Stimulated activated CD4-positive, alpha-beta T cell treated with anti-CD3 and anti-CD28 coated beads, Interleukin-4, amount 100 ng/mL, for 48 hours (primary cell): ENCODE data around the gene LRRC39.

ENCODE experiments used
- DNase-seq, 2 donors: peaks; one replicate each; pipeline ENCODE4 v3.0.0-alpha.2; 2020; ENCODE audit warnings: low read depth in 2 of 2

The LRRC39 gene

DNA sequence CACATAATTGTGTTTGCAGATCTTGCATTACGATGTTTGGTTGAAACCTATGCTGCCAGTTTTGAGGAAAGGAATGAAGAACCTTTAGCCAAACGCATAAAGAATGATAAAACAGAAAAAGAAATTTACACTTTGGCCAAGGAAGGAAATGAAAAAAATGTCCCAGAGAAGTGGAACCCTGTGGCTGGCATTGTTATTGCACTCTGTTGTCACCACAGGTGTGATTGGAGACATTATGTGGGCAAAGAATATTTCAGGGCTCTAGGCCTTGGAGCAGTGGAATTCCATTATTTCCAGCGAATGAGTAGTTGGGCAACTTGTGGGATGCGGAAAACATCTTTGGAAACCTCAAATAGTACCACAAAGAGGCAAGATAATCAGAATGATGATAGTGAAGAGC, 30.2 kb downstream of the LRRC39 start:
- DNase-seq, result no peak

DNA sequence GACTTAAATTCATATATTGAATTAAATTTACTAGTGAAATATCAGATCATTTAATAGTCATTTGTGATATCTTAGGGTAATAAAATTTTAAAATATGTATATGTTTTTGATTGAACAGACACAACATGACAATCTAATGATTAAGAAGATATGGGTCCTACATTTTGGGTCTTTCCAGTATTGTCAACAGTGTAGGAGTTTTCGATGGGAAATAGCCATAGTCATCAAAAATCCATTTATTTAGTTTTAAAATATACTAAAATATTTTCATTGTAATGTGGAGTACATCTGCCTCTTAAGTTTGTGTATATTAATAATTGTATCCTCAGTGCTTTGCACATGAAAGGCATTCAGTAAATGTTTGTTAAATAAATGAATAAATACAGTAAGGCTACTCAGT, 31.1 kb downstream of the LRRC39 start:
- no peak for DNase-seq

DNA sequence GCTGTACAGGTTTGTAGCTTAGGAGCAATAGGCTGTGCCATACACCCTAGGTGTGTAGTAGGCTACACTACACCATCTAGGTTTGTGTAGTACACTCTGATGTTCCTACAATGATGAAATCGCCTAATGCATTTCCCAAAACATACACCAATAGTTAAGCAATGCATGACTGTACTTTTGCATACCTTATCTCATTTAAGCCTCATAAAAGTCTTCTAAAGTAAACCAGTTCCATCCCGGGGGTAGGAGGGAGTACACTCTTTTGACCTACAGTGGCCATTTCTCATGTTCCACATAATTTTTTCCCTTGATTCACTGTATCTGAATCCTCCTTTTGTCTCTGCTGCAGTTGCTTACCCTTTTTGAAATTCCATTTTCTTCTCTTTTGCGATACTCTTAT, 32.9 kb downstream of the LRRC39 start:
- no peak for DNase-seq

DNA sequence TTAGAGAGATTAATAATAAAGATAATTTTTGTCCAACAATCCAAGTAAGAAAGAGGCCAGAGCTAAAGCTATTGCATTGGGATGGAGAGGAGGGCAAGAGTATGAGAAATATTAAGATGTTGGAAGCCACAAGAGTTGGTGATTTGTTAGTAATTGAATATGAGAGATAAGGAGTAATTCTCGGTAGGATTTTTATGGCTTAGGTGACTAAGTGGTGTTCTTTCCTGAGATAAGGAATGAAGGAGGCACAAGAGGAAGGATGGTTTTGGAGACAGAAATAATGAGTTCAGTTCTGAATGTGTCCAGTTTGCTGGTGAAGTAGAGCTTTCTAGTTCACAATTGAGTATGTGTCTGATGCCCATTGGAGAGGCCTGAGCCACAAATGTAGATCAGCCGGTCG, 35.7 kb downstream of the LRRC39 start:
- no peak for DNase-seq

DNA sequence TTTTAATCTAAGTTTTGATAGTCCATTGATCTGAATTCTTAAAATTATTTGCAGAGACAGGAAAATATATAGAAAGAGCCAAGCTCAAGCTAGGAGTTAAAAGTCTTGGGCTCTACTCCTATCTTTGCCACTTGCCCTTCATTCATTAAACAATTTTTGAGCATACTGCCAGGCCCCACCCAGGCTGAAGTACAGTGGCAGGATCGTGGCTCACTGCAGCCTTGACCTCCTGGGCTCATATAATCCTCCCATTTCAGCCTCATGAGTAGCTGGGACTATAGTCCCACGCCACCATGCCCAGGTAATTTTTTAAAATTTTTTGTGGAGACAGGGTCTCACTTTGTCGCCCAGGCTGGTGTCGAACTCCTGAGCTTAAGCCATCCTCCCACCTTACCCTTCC, 36.9 kb downstream of the LRRC39 start:
- DNase-seq, result no peak

DNA sequence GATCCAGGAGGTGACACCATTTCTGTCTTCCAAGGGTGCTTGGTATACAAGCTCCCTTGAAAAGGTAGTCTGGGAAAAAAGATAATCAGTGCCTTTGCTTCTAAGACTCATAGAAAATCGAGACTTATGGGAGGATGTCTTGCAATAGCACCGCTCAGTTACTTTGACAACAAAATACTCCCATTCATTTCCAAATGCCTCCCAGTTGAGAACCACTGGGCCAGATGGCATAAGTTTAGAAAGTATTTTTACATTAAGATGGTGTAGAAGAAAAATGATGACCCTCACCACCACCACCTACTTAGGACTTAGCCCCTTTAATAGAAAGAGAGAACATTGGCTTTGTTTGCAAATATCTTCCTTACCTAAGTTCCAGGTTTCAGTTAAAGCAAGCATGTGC, 40.5 kb downstream of the LRRC39 start:
- no peak for DNase-seq

DNA sequence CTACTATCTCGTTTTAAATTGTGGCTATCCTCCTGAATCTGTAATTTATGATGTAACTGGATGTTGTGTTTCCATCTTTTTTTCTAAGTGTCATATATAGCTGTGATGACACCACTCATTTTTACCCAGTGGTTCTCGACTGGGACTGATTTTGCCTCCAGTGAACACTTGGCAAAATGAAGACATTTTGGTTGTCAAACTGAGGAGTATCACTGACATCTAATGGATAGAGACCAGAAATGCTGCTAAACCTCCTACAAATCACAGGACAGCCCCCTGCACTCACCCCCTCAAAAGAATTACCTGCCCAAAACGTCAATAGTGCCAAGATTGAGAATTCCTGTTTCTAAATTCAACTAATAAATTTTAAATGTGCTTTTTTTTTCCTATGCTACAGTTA, 43.2 kb downstream of the LRRC39 start:
- DNase-seq, result no peak

DNA sequence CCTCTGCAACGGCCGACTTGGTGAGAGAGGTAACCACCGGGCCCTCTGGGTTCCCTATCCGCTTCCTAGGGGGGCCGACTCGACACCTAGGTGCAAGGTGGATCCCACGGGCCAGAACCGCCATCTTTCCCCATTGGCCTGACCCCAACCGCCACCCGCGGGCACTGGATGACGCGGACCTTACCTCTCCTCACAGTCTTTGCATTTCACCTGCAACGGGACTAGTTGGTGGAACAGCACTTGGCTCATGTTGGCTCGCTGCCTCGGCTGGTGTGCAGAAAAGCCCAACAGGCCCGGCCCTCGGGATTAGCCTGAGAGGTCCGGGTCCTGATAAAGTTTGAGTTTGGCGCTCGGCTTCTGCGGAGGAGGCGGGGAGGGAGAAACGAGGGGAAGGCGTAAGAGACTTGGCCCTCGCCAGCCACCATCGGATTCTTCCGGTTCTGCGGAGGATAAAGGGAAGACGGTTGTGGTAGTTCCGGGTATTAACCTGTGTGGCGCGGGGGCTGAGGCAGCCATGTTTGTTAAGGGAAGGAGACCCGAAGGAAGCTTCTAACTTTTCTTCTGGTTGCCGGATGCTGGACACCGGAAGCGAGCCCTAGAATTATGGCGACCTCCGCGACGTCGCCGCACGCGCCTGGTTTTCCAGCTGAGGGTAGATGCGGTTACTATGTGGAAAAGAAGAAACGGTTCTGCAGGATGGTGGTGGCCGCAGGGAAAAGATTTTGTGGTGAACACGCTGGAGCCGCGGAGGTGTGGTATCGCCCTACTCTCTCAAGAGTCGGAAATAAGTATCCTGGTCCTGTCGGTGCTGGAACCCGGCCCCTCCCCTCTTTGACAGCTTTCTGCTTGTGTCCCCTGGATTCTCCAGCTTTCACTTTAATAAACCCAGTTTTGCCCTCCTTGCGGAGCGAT, 45.2 kb downstream of the LRRC39 start, which contains the start of the genes SASS6 and TRMT13:
Gene SASS6, minus strand, starts transcription at position 365 of the 912 bp plus-strand sequence. Its CDS starts 116 bp downstream, at position 249.
Gene TRMT13, plus strand, starts transcription at position 598 of the 912 bp plus-strand sequence. Its CDS starts 6 bp downstream, at position 604.
- peak; percentile 83 to 93 for DNase-seq

DNA sequence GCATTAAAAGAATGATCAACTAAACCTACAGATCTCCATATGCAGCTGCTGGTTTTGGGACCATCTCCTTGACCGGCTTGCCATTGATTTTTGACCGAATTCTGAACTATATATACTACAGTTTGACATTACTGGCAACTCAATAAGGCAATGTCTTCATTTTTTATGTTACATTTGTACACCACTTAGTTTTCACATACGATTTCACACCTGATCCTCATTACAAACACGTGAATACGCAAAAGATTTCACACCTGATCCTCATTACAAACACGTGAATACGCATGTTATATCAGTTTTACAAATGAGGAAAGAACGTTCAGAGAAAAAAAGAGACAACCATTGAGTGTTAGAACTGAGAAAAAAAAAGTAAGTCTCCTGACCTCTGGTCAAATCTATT, 46.4 kb downstream of the LRRC39 start:
- DNase-seq, result no peak

DNA sequence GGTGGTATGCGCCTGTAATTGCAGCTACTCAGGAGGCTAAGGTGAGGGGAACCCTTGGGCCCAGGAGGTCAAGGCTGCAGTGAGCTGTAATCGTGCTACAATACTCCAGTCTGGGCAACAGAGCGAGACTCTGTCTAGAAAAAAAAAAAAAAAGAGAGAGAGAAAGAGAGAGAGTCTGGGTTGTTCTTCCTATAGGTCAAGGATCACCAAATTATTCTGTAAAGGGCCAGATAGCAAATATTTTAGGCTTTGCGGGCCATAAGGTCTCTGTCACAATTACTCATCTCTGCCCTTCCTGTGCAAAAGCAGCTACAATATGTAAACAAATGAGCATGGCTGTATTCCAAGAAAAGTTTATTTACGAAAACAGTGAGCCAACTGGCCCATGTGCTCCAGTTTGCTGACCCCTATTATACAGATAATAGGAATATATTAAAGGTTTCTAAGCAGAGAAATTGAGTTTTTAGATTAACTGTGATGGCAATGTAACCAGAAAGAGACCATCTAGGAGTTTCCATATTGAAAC, 47.4 kb downstream of the LRRC39 start:
- no peak for DNase-seq

DNA sequence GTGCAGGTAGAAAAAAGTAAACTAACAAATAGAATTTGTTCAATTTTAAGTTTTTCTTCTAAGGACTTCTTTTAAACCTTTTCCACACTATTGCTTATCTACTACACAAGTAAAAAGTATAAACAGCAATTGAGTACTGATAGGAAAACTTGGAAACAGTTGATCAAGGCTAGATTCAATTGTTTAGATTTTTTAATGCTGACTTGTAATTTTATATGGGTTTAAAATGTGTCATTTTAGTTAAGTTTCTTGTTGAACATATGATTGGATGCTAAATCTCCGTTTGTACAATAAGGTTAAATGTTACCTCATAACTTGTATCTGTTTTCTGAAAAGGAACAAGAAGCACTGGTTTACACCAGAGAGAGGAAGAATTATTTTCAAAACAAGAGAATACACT, 50.8 kb downstream of the LRRC39 start:
- no peak for DNase-seq

DNA sequence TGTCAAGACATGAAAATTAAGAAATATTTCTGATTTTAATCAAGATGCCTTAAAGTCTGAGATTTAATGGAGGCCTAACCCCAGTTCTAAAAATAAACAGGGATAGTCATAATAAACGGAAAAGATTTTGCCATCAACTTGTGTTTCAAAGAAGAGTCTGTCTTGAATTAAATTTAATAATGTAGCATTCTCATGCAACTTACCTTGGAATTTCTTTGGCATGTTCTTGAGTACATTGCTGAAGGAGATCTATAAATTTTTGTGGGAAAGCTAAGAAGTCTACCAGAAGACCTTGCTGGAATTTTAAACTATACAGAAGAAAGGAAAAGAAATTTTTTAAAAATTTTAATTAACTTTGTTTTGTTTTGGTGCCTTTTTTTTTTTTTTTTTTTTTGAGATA, 55.9 kb downstream of the LRRC39 start:
- no peak for DNase-seq

DNA sequence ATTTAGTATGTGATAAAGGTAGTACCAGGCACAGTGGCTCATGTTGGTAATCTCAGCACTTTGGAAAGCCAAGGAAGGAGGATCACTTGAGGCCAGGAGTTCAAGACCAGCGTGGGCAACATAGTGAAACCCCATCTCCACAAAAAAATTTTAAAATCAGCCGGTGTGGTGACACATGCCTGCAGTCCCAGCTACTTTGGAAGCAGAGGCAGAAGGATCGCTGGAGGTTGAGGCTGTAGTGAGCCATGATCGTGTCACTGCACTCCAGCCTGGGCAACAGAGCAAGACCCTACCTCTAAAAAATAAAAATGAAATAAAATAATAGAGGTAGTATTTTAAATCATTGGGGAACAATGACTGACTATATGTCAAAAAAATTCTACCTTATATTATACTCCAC, 62.5 kb downstream of the LRRC39 start:
- DNase-seq, result no peak

DNA sequence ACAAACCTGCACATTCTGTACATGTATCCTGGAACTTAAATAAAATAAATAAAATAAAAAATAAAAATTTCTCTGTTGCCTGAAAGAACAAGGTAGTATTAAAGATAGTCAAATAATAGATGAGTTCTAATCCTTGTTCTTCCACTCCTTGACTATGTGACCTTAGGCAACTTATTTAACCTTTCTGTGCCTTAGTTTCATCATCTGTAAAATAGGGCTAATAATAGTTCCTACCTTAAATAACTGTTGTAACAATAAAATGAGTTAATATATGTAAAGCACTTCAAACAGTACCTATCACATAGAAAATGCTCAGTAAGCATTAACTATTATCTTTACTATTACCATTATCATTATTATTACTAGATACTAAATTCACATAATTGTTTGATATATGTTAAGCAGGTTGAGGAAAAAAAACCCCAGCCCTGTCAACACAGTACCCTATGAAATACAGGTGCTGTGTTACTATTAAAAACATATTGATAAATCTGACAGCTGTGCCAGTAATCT, 68.4 kb downstream of the LRRC39 start:
- DNase-seq, result no peak

DNA sequence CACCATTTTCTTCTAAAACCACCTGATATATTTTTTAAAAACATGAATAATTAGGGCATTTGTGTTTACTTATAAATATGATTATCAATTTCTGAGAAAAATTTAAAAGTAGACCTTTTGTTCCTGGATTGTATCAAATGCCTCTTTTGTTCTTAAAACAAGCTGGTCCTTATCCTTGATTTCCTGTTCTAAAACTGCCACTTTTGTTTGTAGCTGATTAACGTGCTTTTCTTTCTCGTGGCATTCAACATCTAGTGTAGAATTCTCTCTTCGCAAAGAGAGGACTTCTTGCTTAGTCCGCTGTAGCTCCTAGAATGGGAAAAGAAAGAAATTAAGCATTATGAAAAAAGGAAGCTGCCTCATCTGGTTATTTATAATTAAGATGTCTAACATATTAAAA, 70.4 kb downstream of the LRRC39 start:
- no peak for DNase-seq

DNA sequence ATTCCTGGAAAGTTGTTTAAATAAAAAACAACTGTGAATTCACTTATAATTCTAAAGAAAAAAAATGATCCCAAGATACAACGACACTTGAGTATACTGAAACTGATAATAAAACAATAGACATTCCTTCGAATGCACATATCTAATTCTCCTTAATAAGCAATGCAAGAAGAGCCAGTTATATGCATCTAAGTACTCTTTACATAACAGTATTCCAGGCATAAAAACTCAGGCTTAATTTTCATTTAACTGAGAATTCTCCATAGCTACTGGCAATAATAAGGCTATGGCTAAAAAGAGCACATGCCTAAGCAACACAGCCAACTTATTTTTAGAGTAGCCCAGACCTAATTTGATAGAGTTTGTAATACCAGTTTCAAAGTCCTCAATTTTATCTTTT, 76.5 kb downstream of the LRRC39 start:
- DNase-seq, result no peak

DNA sequence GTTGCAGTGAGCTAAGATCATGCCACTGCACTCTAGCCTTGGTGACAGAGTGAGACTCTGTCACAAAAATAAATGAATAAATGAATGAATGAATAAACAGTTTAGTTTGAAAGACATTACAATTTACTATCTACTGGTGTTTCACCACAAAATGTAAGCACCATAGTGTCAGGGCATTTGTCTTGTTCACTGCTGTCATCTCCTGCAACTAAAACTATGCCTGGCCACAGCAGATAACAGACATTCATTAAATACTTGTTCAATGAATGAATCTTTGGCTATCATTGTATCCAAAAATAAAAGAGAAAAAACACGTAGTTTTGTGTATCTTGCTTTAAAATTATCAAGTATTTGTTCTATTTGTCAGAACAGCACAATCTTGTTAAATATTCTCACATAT, 77.9 kb downstream of the LRRC39 start:
- no peak for DNase-seq
